GM12878 (cell line): ENCODE results near the gene DTNBP1.
"Not testable (repeated sequence)": the region's sequence is repeated elsewhere in the genome, so short reads cannot be mapped to it uniquely, and the experiment has no call there.

Experiments used
- EZH2 ChIP-seq: IDR thresholded peaks from 2 replicates; pipeline ENCODE4 v1.6.1; 2012; ENCODE audit warnings: low read depth, mild to moderate bottlenecking, control low read depth, inconsistent platforms, low read length, borderline replicate concordance; ENCODE audit not compliant: control insufficient read depth
- FOS ChIP-seq: IDR thresholded peaks from 3 replicates; pipeline ENCODE4 v1.6.1; 2011; ENCODE audit warnings: borderline replicate concordance; ENCODE audit not compliant: insufficient read length; ENCODE audit errors: extremely low read depth
- JUNB ChIP-seq: IDR thresholded peaks from 2 replicates; pipeline ENCODE4 v1.6.1; 2016; ENCODE audit warnings: antibody characterized with exemption, mild to moderate bottlenecking
- NBN ChIP-seq: fragments of 450-650 bp; IDR thresholded peaks from 2 replicates; pipeline ENCODE4 v1.6.1; 2016
- POLR2A ChIP-seq: IDR thresholded peaks from 2 replicates; pipeline ENCODE4 v1.6.1; 2011; ENCODE audit warnings: low read depth, mild to moderate bottlenecking, low read length
- SP1 ChIP-seq: IDR thresholded peaks from one replicate; pipeline ENCODE4 v1.6.1; 2011; ENCODE audit warnings: low read depth, low read length
- TAF1 ChIP-seq: IDR thresholded peaks from 2 replicates; pipeline ENCODE4 v1.6.1; 2011; ENCODE audit warnings: mild to moderate bottlenecking, low read depth, low read length, borderline replicate concordance
- TCF3 ChIP-seq: IDR thresholded peaks from 2 replicates; pipeline ENCODE4 v1.6.1; 2012; ENCODE audit warnings: low read depth, mild to moderate bottlenecking, low read length, borderline replicate concordance; ENCODE audit not compliant: insufficient read depth
- ZNF274 ChIP-seq: IDR thresholded peaks from one replicate; pipeline ENCODE4 v1.8.0; 2011; ENCODE audit not compliant: insufficient read length, insufficient read depth
- ZNF384 ChIP-seq: IDR thresholded peaks from 2 replicates; pipeline ENCODE4 v1.6.1; 2012; ENCODE audit warnings: low read depth, mild to moderate bottlenecking, low read length, improper control_type of control experiment, borderline replicate concordance
- TF ChIP-seq, protein P1 (sequence below), 3 experiments: IDR thresholded peaks in 2 of 3; conservative IDR thresholded peaks in 1 of 3; 2 replicates each; pipeline ENCODE4 v1.5.1; 2011; ENCODE audit warnings: low read depth in 3 of 3, low read length in 3 of 3, mild to moderate bottlenecking in 3 of 3, control low read depth in 2 of 3, moderate library complexity in 2 of 3, inconsistent platforms in 1 of 3, mixed read lengths in 1 of 3; ENCODE audit not compliant: control insufficient read depth in 2 of 3, insufficient read depth in 1 of 3; ENCODE audit errors: extremely low read depth in 1 of 3
- TF ChIP-seq, protein P2 (sequence below): IDR thresholded peaks from 2 replicates; pipeline ENCODE4 v1.6.1; 2011; ENCODE audit warnings: borderline replicate concordance, low read depth, mild to moderate bottlenecking, moderate library complexity, mixed read lengths, low read length; ENCODE audit not compliant: insufficient read depth; ENCODE audit errors: extremely low read length
- TF ChIP-seq, protein P3 (sequence below): IDR thresholded peaks from 2 replicates; pipeline ENCODE4 v1.6.1; 2011; ENCODE audit warnings: low read depth, mild to moderate bottlenecking, low read length, moderate library complexity, borderline replicate concordance; ENCODE audit errors: extremely low read depth
- TF ChIP-seq, protein P4 (sequence below): IDR thresholded peaks from 2 replicates; pipeline ENCODE4 v1.6.1; 2012; ENCODE audit warnings: low read length, inconsistent platforms

DNA sequence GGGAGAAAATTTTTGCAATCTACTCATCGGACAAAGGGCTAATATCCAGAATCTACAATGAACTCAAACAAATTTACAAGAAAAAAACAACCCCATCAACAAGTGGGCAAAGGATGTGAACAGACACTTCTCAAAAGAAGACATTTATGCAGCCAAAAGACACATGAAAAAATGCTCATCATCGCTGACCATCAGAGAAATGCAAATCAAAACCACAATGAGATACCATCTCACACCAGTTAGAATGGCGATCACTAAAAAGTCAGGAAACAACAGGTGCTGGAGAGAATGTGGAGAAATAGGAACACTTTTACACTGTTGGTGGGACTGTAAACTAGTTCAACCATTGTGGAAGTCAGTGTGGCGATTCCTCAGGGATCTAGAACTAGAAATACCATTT, 4.1 kb upstream of the DTNBP1 start:
- TF ChIP-seq, protein P1, sequence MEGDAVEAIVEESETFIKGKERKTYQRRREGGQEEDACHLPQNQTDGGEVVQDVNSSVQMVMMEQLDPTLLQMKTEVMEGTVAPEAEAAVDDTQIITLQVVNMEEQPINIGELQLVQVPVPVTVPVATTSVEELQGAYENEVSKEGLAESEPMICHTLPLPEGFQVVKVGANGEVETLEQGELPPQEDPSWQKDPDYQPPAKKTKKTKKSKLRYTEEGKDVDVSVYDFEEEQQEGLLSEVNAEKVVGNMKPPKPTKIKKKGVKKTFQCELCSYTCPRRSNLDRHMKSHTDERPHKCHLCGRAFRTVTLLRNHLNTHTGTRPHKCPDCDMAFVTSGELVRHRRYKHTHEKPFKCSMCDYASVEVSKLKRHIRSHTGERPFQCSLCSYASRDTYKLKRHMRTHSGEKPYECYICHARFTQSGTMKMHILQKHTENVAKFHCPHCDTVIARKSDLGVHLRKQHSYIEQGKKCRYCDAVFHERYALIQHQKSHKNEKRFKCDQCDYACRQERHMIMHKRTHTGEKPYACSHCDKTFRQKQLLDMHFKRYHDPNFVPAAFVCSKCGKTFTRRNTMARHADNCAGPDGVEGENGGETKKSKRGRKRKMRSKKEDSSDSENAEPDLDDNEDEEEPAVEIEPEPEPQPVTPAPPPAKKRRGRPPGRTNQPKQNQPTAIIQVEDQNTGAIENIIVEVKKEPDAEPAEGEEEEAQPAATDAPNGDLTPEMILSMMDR (IDR thresholded peaks at IDR 0.05 in 2 of 3, conservative IDR thresholded peaks at IDR 0.05 in 1 of 3; ENCODE audit: control insufficient read depth in 2 of 3, extremely low read depth in 1 of 3, insufficient read depth in 1 of 3, low read depth in 3 of 3, low read length in 3 of 3): not testable (repeated sequence)
- not testable (repeated sequence) for TF ChIP-seq TAF1, EZH2, TCF3, ZNF274, JUNB, NBN, POLR2A, SP1, ZNF384, FOS
- TF ChIP-seq, protein P2, sequence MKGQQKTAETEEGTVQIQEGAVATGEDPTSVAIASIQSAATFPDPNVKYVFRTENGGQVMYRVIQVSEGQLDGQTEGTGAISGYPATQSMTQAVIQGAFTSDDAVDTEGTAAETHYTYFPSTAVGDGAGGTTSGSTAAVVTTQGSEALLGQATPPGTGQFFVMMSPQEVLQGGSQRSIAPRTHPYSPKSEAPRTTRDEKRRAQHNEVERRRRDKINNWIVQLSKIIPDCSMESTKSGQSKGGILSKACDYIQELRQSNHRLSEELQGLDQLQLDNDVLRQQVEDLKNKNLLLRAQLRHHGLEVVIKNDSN: not testable (repeated sequence)
- TF ChIP-seq, protein P3, sequence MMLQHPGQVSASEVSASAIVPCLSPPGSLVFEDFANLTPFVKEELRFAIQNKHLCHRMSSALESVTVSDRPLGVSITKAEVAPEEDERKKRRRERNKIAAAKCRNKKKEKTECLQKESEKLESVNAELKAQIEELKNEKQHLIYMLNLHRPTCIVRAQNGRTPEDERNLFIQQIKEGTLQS: not testable (repeated sequence)
- TF ChIP-seq, protein P4, sequence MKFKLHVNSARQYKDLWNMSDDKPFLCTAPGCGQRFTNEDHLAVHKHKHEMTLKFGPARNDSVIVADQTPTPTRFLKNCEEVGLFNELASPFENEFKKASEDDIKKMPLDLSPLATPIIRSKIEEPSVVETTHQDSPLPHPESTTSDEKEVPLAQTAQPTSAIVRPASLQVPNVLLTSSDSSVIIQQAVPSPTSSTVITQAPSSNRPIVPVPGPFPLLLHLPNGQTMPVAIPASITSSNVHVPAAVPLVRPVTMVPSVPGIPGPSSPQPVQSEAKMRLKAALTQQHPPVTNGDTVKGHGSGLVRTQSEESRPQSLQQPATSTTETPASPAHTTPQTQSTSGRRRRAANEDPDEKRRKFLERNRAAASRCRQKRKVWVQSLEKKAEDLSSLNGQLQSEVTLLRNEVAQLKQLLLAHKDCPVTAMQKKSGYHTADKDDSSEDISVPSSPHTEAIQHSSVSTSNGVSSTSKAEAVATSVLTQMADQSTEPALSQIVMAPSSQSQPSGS: not testable (repeated sequence)
